Stomach (tissue), 4 donors: Measurements from ENCODE around the gene LYRM4.

Source experiments
- EP300 ChIP-seq: sonication (generic); formaldehyde crosslinking; IDR thresholded peaks from one replicate; pipeline ENCODE4 v1.6.1; 2017; ENCODE audit warnings: antibody characterized with exemption
- POLR2A ChIP-seq, 4 donors: fragments of 450-650 bp; IDR thresholded peaks; one replicate each; pipeline ENCODE4 v1.6.1; 2016; ENCODE audit warnings: antibody characterized with exemption in 4 of 4, control low read depth in 2 of 4, mild to moderate bottlenecking in 1 of 4, moderate library complexity in 1 of 4
- POLR2AphosphoS5 ChIP-seq, 3 donors: sonication (generic); formaldehyde crosslinking; IDR thresholded peaks; one replicate each; pipeline ENCODE4 v1.6.1; 2016; ENCODE audit warnings: antibody characterized with exemption in 3 of 3
- TF ChIP-seq, protein P1 (sequence below), 7 experiments: fragments of 450-650 bp in 4 of 7; fragments of 200-600 bp in 3 of 7; sonication (generic) in 3 of 7; IDR thresholded peaks; one replicate each; pipeline ENCODE4 v1.5.1; 2016 to 2019; ENCODE audit warnings: antibody characterized with exemption in 7 of 7, control low read depth in 2 of 7, mild to moderate bottlenecking in 1 of 7

DNA sequence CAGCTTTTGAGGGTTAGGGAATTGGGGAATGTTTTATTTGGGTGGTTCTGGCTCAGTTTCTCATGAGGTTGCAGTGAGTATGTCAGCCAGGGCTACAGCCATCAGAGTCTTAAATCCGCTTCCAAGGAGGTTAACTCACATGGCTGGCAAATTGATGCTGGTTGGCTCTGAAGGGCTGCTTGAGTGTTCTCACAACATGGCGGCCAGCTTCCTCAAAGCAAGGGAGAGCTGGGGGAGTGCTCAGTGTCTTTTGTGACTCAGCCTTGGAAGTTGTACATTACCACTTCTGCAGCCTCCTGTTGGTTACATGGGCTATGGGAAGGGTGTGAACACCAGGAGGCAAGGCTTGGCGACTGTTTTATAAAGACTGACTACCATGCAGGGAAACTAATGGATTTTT is 193.4 kb downstream of the LYRM4 start:
- TF ChIP-seq, protein P1, sequence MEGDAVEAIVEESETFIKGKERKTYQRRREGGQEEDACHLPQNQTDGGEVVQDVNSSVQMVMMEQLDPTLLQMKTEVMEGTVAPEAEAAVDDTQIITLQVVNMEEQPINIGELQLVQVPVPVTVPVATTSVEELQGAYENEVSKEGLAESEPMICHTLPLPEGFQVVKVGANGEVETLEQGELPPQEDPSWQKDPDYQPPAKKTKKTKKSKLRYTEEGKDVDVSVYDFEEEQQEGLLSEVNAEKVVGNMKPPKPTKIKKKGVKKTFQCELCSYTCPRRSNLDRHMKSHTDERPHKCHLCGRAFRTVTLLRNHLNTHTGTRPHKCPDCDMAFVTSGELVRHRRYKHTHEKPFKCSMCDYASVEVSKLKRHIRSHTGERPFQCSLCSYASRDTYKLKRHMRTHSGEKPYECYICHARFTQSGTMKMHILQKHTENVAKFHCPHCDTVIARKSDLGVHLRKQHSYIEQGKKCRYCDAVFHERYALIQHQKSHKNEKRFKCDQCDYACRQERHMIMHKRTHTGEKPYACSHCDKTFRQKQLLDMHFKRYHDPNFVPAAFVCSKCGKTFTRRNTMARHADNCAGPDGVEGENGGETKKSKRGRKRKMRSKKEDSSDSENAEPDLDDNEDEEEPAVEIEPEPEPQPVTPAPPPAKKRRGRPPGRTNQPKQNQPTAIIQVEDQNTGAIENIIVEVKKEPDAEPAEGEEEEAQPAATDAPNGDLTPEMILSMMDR (IDR thresholded peaks at IDR 0.05): no peak
- no peak for TF ChIP-seq POLR2AphosphoS5 (IDR thresholded peaks at IDR 0.05)
- no peak for TF ChIP-seq POLR2A (IDR thresholded peaks at IDR 0.05)
- no peak for TF ChIP-seq EP300
